Measurements from ENCODE around the gene RNF157.
A peak's percentile ranks its signal among the peaks of the same experiment; 100 is the strongest.

RNF157 gene

DNA sequence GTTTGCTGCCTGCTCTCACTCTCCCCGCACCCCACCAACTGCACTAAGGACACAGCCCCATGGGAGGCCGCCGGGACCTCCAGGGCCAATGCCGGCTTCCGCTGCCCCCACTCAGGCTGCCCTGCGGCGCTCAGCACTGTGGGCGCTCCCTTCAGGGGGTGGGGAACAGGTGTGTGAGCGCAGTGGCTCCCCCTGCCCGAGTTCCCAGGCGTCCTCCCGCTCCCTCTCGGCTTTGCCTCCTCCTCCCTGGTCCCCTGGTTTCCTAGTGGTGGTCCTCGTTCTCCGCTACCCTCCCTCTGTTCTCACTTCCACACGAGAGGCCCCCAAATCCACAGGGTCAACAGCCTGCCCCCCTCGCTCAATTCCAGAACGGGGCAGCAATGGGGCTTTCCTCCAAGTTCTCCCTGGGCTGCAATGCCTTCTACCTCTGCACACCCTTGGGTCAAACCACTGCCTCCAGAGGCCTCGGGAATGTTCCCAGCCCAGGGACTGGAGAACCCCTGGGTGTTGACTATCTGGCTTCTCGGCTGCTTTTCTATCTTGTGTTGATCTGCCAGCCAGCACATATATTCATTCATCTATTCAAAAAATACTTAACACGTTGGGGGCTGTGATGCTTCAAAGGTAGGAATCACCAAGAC, 109.1 kb downstream of the RNF157 start:
- Histone ChIP-seq H3K4me3 (ENCODE audit: low read length) (no peak overlapping the region), H3K27me3 (ENCODE audit: control insufficient read depth, insufficient read depth, low read length) (no peaks in the 10 kb centered on the region; the same call in 1 of the 2 replicates)
- no CpG with 5 or more reads among the region's 21 CpGs for WGBS (ENCODE audit: insufficient coverage, insufficient read length)

DNA sequence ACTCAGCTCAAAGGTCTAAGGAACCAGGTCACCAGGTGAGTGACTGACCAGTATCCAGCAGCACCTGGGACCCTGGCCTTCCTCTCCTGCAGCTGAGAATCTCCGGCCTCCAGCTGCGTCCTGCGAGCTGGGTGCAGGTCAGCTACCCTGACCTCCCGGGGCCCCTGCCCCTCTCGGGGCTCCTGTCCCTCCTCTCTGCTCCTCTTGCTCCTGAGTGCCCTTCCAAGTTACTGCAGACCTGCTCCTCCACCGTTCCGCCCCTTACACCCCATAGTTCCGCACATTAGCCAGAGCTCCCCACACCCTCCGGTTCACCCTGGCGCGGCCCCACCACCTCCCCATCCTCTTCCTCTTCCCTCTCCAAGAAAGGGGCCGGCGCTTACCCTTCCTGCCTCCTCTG, 109.8 kb downstream of the RNF157 start:
- Histone ChIP-seq H3K36me3 (ENCODE audit: control insufficient read depth, insufficient read depth, low read length) (no peaks in the 10 kb centered on the region), H3K27ac (ENCODE audit: low read length) (no peak overlapping the region), H3K9me3 (ENCODE audit: control insufficient read depth, insufficient read depth, low read length) (no peaks in the 10 kb centered on the region), H3K4me3 (ENCODE audit: low read length) (no peak overlapping the region), H3K27me3 (ENCODE audit: control insufficient read depth, insufficient read depth, low read length) (no peaks in the 10 kb centered on the region; the same call in 1 of the 2 replicates), H3K4me1 (ENCODE audit: control insufficient read depth, insufficient read depth, low read length) (peaks cover 18% of the 10 kb centered on the region)
- DNase-seq (ENCODE audit: low read depth, low spot score), result no peak
- no CpG with 5 or more reads among the region's 13 CpGs for WGBS (ENCODE audit: insufficient coverage, insufficient read length)

More for the DNA sequence above, 109.1 kb downstream of the RNF157 start:
- no peak for DNase-seq (ENCODE audit: low read depth, low spot score)
- H3K9me3 ChIP-seq (ENCODE audit: control insufficient read depth, insufficient read depth, low read length), result no peaks in the 10 kb centered on the region
- no peak overlapping the region for H3K27ac ChIP-seq (ENCODE audit: low read length)
- H3K4me1 ChIP-seq (ENCODE audit: control insufficient read depth, insufficient read depth, low read length), result peaks cover 23% of the 10 kb centered on the region
- no peaks in the 10 kb centered on the region for H3K36me3 ChIP-seq (ENCODE audit: control insufficient read depth, insufficient read depth, low read length)

DNA sequence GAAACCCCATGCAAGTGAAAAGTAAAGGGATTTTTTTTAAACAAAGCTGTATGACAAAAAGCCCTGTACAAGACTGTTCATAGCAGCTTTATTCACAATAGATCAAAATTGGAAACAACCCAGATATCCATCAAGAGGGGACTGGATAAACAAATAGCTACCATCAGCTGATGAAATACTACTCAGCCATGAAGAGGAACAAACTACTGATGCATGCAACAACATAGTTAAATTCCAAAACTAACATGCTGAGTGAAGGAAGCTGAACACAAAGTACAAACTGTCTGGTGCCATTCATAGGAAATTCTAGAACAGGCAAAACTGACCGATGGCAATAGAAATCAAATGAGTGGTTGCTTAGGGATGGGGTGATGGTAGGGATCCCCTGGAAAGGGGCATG, 114.4 kb downstream of the RNF157 start:
- Histone ChIP-seq H3K9me3 (ENCODE audit: control insufficient read depth, insufficient read depth, low read length) (no peaks in the 10 kb centered on the region), H3K4me1 (ENCODE audit: control insufficient read depth, insufficient read depth, low read length) (peaks cover 3% of the 10 kb centered on the region; the same call in 1 of the 2 replicates), H3K27me3 (ENCODE audit: control insufficient read depth, insufficient read depth, low read length) (no peaks in the 10 kb centered on the region), H3K36me3 (ENCODE audit: control insufficient read depth, insufficient read depth, low read length) (no peaks in the 10 kb centered on the region), H3K27ac (ENCODE audit: low read length) (no peak overlapping the region), H3K4me3 (ENCODE audit: low read length) (no peak overlapping the region)
- no CpG with 5 or more reads among the region's 1 CpG for WGBS (ENCODE audit: insufficient coverage, insufficient read length)
- no peak for DNase-seq (ENCODE audit: low read depth, low spot score)

DNA sequence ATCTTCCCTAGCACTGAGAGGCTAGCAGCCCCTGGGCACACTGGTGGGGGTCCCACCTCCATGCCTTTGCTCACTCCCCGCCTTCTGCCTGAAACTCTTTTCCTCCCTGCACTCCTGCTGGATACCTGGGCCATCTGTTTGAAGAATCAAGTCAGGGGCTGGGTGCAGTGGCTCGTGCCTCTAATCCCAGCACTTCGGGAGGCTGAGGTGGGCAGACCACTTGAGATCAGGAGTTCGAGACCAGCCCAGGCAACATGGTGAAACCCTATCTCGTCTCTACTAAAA, 115.0 kb downstream of the RNF157 start:
- WGBS (ENCODE audit: insufficient coverage, insufficient read length), result no CpG with 5 or more reads among the region's 5 CpGs
- no peak overlapping the region for H3K4me3 ChIP-seq (ENCODE audit: low read length)
- peaks cover 1% of the 10 kb centered on the region; the same call in 1 of the 2 replicates for H3K4me1 ChIP-seq (ENCODE audit: control insufficient read depth, insufficient read depth, low read length)
- no peak for DNase-seq (ENCODE audit: low read depth, low spot score)
- H3K9me3 ChIP-seq (ENCODE audit: control insufficient read depth, insufficient read depth, low read length), result no peaks in the 10 kb centered on the region
- H3K27me3 ChIP-seq (ENCODE audit: control insufficient read depth, insufficient read depth, low read length), result no peaks in the 10 kb centered on the region
- H3K36me3 ChIP-seq (ENCODE audit: control insufficient read depth, insufficient read depth, low read length), result no peaks in the 10 kb centered on the region
- H3K27ac ChIP-seq (ENCODE audit: low read length), result no peak overlapping the region

DNA sequence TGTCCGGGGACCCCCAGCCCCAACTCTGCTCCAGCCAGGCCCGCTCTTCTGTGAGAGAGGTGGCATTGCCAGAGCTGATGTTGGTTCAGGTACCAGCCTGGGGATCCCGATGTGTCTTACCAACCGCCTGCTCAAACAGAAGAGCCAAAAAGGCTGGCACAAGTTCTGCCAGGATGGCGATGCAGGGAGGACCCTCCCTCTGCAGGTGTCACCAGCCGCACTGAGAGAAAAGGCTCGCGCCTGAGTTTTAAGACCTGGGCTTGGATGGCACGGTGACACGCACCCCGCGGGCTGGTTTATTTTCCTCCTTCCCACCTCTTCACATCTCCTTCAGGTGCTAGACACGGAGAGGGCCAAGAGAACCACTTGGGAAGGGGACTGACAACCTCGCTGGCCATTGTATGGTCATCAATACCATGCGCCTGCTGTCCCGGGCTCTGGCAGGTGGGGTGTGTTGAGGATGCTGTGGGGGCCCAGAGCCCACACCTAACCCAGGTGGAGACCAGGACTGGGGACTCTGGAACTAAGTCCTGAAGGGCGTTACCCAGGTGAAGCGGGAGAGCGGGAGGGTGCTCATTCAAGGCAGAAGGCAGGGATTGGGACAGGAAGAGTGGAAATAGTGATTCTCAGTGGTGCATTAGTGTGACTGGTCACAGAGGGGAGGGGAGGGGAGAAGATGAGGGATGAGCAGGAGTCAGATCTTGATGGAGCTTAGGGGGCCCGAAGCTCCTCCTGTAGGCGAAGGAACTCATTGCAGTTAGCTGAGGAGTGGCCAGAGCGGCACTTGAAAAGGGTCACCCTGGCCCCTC, 115.5 kb downstream of the RNF157 start:
- no peak for DNase-seq (ENCODE audit: low read depth, low spot score)
- Histone ChIP-seq H3K4me1 (ENCODE audit: control insufficient read depth, insufficient read depth, low read length) (peaks cover 3% of the 10 kb centered on the region; the same call in 1 of the 2 replicates), H3K4me3 (ENCODE audit: low read length) (no peak overlapping the region), H3K27ac (ENCODE audit: low read length) (no peak overlapping the region), H3K36me3 (ENCODE audit: control insufficient read depth, insufficient read depth, low read length) (no peaks in the 10 kb centered on the region), H3K9me3 (ENCODE audit: control insufficient read depth, insufficient read depth, low read length) (no peaks in the 10 kb centered on the region), H3K27me3 (ENCODE audit: control insufficient read depth, insufficient read depth, low read length) (no peaks in the 10 kb centered on the region)
- no CpG with 5 or more reads among the region's 22 CpGs for WGBS (ENCODE audit: insufficient coverage, insufficient read length)

DNA sequence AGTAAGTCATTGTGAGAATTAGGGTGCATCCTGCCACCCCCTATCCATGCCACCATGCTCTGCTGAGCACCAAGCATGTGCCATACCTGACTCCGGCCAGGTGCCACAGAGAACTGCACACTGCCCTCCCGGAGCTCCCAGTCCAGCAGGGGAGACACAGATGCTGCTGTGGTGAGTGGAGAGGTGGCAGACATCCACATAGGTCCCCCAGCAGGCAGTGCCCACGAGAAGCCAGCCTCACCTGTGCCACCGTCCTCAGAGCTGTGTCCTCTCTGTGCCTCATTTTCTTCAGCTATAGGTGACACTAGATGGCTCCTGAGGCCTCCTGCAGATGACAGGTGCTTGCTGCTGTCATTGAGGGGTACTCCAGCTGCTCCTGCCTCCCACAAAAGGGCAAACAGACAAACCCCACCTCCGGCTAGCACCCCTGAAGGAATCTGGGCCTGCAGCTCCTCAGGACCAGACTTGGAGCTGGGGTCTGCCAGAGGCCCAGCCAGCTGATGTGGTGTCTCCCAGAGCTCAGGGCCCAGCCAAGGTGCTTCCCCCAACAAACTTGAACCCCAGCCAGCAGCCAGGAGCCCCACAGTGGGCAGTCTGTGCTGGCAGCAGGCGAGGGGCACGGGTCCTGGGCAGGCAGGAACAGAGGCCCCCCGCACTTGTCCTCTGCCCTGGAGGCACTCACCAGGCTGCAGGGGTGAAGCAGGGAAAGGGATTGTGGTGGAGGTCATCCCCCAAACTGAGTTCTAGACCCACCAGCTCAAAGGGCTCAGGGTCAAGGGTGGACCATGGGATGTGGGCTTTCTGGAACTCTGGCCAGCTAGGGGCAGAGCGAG, 116.3 kb downstream of the RNF157 start:
- Histone ChIP-seq H3K4me3 (ENCODE audit: low read length) (no peak overlapping the region), H3K9me3 (ENCODE audit: control insufficient read depth, insufficient read depth, low read length) (no peaks in the 10 kb centered on the region), H3K36me3 (ENCODE audit: control insufficient read depth, insufficient read depth, low read length) (no peaks in the 10 kb centered on the region), H3K27ac (ENCODE audit: low read length) (no peak overlapping the region), H3K27me3 (ENCODE audit: control insufficient read depth, insufficient read depth, low read length) (no peaks in the 10 kb centered on the region), H3K4me1 (ENCODE audit: control insufficient read depth, insufficient read depth, low read length) (peaks cover 3% of the 10 kb centered on the region; the same call in 1 of the 2 replicates)
- no peak for DNase-seq (ENCODE audit: low read depth, low spot score)
- no CpG with 5 or more reads among the region's 9 CpGs for WGBS (ENCODE audit: insufficient coverage, insufficient read length)

DNA sequence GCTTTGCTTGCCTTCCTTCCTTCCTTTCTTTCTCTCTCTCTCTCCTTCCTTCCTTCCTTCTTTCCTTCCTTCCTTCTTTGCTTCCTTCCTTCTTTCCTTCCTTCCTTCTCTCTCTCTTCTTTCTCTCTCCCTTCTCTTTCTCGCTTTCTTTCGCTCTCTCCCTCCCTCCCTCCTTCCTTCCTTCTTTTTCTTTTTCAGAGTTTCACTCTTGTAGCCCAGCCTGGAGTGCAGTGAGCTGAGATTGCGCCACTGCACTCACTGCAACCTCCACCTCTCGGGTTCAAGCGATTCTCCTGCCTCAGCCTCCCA, 117.1 kb downstream of the RNF157 start:
- no peak for DNase-seq (ENCODE audit: low read depth, low spot score)
- Histone ChIP-seq H3K4me1 (ENCODE audit: control insufficient read depth, insufficient read depth, low read length) (peaks cover 3% of the 10 kb centered on the region; the same call in 1 of the 2 replicates), H3K4me3 (ENCODE audit: low read length) (no peak overlapping the region), H3K27me3 (ENCODE audit: control insufficient read depth, insufficient read depth, low read length) (no peaks in the 10 kb centered on the region), H3K27ac (ENCODE audit: low read length) (no peak overlapping the region), H3K36me3 (ENCODE audit: control insufficient read depth, insufficient read depth, low read length) (no peaks in the 10 kb centered on the region), H3K9me3 (ENCODE audit: control insufficient read depth, insufficient read depth, low read length) (no peaks in the 10 kb centered on the region)
- WGBS (ENCODE audit: insufficient coverage, insufficient read length), result no CpG with 5 or more reads among the region's 5 CpGs

DNA sequence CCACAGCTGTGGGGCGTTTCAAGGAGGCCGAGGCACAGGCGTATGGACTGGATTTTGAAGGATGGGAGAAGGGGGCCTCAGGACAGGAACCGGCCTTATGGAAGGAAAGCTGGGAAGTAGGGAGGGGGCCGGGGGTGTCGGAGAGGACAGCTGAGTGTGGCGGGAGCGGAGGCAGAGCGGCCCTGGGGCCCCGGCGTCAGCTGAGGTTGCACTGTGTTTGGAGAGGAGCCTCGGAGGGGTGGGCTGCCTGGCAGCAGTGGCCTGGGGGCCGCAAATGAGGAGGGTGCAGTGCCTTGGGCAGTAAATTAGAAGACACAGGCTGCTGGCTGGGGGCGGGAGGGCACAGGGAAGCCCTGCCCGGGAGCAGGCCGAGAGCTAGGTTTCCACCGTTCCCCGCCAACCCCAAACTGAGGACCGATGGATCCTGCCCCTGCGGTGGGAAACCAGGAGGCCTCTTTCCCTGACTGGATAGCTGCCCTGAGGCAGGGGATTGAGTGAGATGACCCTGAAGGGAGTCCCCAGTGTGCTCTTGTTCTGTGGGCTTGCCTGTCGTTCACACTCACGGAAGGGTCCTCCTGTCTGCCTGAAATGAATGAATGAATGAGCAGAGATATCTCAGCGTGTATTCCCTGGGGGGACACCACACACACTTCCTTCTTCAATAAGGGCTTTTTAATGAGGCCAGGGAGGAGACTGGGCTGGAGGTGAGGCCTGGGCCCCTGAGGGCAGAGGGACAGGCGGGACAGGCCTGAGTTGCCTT, 117.7 kb downstream of the RNF157 start:
- DNase-seq (ENCODE audit: low read depth, low spot score), result no peak
- Histone ChIP-seq H3K27ac (ENCODE audit: low read length) (no peak overlapping the region), H3K27me3 (ENCODE audit: control insufficient read depth, insufficient read depth, low read length) (no peaks in the 10 kb centered on the region), H3K4me1 (ENCODE audit: control insufficient read depth, insufficient read depth, low read length) (peaks cover 3% of the 10 kb centered on the region; the same call in 1 of the 2 replicates), H3K9me3 (ENCODE audit: control insufficient read depth, insufficient read depth, low read length) (no peaks in the 10 kb centered on the region), H3K36me3 (ENCODE audit: control insufficient read depth, insufficient read depth, low read length) (no peaks in the 10 kb centered on the region), H3K4me3 (ENCODE audit: low read length) (no peak overlapping the region)
- WGBS (ENCODE audit: insufficient coverage, insufficient read length), result no CpG with 5 or more reads among the region's 24 CpGs

DNA sequence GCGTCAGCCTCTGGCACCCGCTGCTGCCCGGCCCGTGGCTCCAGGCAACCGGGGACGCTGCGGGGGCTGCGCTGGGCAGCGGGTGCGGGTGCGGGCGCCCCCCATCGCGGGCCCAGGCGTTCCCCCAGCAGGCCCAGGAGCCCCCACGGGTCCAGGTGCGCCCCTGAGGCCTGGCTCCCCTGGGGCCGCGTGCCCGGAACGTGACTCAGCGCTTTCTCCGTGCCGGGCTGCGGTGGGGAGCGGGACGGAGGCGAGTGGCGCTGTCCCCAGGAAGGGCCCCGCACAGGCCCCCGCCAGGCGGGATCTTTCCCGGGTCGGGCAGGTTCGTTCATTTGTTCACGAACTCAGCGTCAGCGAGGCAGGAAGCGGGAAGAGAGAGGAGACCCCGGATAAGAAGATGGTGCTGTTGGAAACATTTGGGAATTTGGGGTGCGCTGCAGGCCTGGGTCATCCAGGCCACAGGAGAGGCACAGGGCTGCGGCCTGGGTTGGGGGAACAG, 118.3 kb downstream of the RNF157 start:
- peaks cover 3% of the 10 kb centered on the region; the same call in 1 of the 2 replicates for H3K4me1 ChIP-seq (ENCODE audit: control insufficient read depth, insufficient read depth, low read length)
- no peak overlapping the region for H3K27ac ChIP-seq (ENCODE audit: low read length)
- peak overlapping the region; percentile 15; the same call in 1 of the 2 replicates for H3K4me3 ChIP-seq (ENCODE audit: low read length)
- no peaks in the 10 kb centered on the region for H3K27me3 ChIP-seq (ENCODE audit: control insufficient read depth, insufficient read depth, low read length)
- WGBS (ENCODE audit: insufficient coverage, insufficient read length), result no CpG with 5 or more reads among the region's 42 CpGs
- no peaks in the 10 kb centered on the region for H3K9me3 ChIP-seq (ENCODE audit: control insufficient read depth, insufficient read depth, low read length)
- DNase-seq (ENCODE audit: low read depth, low spot score), result no peak
- no peaks in the 10 kb centered on the region for H3K36me3 ChIP-seq (ENCODE audit: control insufficient read depth, insufficient read depth, low read length)

DNA sequence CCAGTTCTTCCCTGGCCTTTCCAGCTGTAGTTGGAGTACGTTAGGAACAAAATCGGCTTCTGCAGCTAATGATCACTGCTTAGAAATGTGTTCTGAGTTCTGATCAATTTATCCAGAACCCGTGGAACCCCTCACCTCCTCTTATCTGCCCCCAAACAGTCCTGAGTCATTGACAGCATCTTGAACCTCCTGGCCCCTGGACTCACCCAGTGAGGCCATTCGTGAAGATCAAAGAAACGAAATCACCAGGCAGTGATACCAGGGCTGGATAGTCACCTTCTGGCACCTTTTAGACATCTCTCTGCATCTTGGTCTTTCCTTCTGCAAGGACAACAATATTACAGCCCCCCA, 119.7 kb downstream of the RNF157 start:
- H3K27ac ChIP-seq (ENCODE audit: low read length), result no peak overlapping the region
- H3K4me1 ChIP-seq (ENCODE audit: control insufficient read depth, insufficient read depth, low read length), result peaks cover 3% of the 10 kb centered on the region; the same call in 1 of the 2 replicates
- no peaks in the 10 kb centered on the region for H3K36me3 ChIP-seq (ENCODE audit: control insufficient read depth, insufficient read depth, low read length)
- no peaks in the 10 kb centered on the region for H3K9me3 ChIP-seq (ENCODE audit: control insufficient read depth, insufficient read depth, low read length)
- no peaks in the 10 kb centered on the region for H3K27me3 ChIP-seq (ENCODE audit: control insufficient read depth, insufficient read depth, low read length)
- WGBS (ENCODE audit: insufficient coverage, insufficient read length), result no CpG with 5 or more reads among the region's 5 CpGs
- H3K4me3 ChIP-seq (ENCODE audit: low read length), result no peak overlapping the region
- DNase-seq (ENCODE audit: low read depth, low spot score), result no peak

Measured in iPS DF 6.9 (cell line).